NCI-H1436 treated with DMSO at 0.1 percent for 48 hours (cell line): ENCODE measurements around the gene PTBP3.
"Not testable (repeated sequence)": the region's sequence is repeated elsewhere in the genome, so short reads cannot be mapped to it uniquely, and the experiment has no call there.

ENCODE experiments used
- DNase-seq: peaks from one replicate; lab custom pipeline; 2025; lab: John Stamatoyannopoulos, UW

The PTBP3 gene

DNA sequence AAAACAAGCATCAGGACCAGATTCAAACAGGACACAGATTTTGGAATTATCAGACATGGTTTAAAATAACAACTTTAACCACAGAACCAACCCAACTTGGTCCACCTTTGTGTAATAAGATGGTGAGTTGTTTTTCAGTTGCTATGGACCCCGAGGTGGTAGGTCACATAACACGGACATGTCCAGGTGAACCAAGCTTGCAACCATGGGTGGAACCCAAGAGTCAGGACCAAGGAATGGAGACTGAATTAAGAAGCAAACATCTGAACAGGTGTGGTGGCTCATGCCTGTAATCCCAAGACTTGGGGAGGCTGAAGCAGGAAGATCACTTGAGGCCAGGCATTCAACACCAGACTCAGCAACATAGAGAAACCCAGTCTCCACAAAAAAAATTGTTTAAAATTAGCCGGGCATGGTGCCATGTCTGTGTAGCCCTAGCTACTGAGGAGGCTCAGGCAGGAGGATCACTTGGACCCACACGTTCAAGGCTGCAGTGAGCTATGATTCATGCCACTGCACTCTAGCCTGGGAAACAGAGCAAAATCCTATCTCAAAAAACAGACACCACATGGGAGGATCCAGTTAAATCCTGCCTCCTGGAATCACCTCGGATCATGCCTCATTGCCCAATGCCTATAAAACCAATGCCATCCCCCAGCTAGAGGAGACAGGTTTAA lies 10.6 kb downstream of the PTBP3 start:
- no peak for DNase-seq

DNA sequence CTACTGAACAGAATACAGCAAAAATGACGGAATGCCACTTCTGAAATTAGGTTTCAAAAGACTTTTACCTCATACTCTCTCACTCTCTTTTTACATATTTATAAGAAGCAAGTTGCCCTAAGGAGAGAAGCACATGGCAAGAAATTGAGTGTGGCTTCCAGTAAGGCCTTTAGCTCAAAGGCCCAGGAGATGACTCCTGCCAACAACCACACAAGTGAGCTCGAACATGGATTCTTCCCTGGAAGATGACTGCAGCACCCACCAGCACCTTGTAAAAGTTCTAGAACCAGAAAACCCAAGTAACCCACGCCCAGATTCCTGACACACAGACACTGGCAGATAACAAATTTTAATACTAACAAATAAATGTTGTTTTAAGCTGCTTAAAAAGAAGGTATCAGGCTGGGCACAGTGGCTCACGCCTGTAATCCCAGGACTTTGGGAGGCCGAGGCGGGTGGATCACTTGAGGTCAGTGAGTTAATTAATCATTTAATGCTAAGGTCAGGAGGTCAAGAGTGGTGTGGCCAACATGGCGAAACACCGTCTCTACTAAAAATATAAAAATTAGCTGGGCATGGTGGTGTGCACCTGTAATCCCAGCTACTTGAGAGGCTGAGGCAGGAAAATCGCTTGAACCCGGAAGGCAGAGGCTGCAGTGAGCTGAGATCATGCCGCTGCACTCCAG lies 17.0 kb downstream of the PTBP3 start:
- DNase-seq: no peak

DNA sequence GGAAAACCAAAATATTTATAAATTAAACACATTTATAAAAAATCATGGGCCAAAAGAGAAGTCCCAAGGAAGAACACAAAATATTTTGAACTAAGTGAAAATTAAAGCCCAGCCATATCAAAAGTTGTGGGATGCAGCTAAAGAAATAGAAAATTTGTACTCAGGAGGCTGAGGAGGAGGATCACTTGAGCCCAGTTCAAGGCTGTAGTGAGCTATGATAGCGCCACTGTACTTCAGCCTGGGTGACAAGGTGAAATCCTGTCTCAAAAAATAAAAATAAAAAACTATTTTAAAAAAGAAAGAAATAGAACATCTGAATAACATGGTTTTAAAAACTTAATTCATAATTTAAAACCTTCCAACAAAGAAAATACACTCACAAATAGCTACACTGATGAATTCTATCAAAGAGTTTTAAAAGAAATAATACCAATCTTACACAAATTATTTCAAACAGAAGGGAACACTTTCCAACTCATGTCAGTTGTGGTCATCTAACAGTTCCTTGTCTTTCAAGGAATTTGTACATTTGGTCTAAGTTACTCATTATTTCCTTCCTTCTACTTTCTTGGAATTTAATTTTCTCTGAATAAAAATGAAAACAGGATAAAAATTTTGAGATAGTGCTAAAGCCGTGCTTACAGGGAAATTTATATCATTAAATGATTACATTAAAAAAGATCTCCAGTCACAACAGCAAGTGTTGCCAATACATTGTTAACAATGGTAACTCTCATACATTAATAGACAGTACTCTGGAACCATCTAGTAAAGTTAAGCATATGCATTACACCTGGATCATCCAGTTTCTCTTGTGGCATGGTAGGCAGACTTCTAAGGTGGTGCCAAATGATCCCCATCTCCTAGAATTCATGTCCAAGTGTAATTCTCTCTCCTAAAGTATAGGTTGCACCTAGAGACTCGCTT lies 17.8 kb downstream of the PTBP3 start:
- no peak for DNase-seq

DNA sequence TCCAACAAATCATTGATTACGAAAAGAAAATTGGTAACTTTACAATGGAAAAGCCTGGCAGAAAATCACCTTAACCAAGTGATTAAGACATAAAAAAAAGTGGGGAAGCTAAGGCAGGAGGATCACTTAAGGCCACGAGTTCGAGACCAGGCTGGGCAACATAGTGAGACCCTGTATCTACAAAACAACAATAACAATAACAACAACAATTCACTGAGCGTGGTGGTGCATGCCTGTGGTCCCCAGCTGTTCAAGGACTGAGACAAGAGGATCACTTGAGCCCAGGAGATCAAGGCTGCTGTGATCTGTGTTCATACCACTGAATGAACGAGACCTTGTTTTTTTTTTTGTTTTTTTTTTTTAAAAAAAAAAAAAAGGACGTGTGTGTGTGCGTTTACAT lies 21.3 kb downstream of the PTBP3 start:
- no peak for DNase-seq

DNA sequence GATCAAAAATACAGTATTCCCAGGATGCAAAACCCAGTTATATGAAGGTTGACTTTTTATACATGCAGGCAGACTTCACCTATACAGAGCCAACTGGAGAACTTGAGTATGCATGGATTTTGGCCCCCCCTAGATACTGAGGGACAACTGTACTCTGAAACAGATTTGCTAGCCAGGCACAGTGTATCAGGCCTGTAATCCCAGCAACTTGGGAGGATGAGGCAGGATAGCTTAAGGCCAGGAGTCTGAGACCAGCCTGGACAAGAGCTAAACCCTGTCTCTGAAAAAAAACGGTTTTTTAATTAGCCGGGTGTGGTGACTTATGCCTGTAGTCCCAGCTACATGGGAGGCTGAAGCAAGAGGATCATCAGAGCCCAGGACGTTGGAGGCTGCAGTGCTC lies 21.9 kb downstream of the PTBP3 start:
- no peak for DNase-seq

DNA sequence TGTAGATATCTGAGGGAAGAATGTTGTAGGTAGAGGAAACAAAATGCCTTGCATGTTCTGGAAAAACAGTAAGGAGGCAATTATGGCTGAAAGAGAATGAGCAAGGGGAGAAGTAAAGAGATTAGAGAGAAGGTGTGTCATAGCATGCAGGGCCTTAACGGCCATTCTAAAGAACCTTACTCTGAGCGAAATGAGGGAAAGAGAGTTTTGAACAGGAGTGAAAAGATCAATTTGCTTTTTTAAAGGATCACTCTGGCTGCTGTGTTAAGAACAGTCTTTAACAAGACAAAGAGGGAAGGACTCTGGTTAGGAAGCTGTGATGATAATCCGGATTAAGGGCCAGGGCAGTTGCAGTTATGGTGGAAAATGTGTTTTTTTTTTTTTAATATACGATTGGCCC lies 22.6 kb downstream of the PTBP3 start:
- DNase-seq: no peak

DNA sequence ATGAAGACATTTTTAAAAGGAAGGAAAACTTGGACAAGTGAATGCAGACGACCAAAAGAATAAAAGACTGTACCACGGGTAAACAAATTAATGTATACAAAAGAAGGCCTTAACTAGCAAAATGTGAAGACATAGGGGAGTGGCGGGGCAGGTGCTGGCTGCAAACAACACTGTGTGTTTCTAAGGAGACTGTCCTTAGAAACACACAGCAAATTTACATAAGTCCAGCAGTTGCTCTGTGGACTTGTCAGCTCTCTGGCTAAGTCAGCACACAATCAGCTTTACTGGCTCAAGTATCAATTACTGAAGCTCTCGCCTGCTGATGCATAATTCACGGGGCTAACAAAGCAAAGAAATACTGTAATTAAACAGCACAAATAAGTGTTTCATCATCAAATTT lies 24.8 kb downstream of the PTBP3 start:
- DNase-seq: peak; percentile 69

DNA sequence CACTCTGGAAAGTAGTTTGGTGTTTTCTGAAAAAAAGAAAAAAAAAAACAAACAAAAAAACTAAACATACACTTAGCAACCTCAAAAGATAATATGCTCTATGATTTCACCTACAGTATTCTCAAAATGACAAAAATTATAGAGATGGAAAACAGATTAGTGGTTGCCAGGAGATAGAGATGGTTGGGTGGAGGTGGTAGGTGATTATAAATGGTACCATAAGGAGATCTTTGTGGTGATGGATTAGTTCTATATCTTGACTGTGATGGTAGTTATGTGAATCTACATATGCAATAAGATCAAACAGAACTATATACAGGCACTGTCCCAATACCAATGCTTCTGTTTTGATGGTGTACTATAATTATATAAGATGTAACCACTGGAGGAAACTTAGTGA lies 32.0 kb downstream of the PTBP3 start:
- no peak for DNase-seq

DNA sequence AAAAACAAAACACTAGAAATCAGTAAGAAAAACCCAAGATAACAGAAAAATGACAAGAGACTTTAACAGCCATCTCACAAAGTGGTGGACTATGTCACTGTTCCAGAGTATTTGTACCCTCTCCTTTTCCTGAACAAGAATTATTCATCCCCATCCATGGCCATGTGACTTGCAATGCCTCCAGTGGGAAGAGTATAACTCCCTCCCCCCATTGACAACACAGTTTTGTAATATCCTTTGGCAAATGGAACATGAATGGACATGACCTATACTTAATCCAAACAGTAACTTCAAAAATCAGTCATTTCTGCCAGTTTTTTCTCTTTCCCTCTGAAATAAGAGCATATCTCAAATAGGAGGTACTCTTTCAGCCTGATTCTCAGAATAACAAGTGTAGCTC lies 33.9 kb downstream of the PTBP3 start:
- DNase-seq: no peak

DNA sequence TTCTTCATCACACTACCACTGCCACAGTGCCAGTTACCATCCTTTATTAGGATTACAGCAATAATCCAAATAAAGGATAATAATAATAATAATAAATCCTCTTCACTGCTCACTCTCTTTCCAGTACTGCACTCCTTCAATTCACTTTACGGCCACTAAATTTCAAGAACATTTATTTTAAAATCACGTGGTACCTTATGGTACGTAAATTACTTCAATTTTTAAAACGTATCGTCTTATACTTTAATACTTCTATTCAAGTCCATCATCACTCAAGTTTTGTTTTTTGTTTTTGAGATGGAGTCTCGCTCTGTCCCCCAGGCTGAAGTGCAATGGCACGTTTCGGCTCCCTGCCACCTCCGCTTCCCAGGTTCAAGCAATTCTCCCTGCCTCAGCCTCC lies 36.5 kb downstream of the PTBP3 start:
- no peak for DNase-seq

DNA sequence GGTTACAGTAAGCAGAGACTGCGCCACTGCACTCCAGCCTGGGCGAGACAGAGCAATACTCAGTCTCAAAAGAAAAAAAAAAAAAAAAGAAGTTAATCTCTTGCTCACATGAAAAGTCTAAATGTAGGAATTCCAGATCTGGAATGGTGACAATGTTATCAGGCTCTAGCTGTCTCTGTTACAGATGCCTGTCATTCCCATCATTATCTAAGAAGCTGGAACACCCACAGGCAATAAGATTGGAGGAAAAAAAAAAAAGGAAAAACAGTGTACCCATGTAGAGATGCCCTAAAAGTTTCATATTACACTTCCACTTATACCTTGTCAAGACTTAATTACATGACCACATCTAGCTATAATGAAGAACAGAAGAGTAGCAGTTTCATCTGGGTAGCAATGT lies 38.2 kb downstream of the PTBP3 start:
- DNase-seq: no peak

DNA sequence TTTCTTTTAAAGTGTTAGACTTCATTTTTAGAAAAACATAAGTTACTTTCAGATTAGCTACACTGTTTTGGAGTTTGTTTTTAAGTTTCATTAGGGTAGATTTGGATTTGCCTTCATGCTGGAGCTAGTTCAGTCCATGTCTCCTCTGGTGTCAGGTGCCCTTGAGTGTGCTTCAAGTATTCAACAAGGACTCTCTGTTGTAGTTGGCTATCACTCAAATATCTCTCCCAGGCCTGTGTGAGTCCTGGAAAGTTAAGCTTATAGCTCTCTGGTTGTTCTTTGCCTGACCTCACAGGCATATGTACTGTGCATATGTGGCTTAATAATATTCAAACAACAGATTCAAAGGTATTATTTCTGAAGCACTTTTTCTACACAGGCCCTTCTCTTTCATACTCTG lies 45.4 kb downstream of the PTBP3 start:
- no peak for DNase-seq

DNA sequence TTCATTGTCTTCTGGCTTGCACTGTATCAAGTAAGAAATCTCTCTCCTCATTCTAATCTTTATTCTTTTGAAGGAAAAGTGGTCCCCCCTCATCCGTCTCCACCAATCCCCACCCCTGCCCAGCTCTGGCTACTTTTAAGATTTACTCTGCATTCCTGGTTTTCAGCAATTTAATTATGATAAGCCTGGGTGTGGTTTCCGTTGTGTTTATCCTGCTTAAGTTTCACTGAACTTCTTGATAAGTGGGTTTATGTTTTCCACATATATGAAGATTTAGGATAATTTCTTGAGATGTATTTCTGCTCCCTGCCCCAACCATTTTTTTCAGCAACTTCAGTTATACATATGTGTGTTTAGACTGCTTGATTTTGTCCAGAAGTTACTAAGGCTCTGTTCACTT lies 46.5 kb downstream of the PTBP3 start:
- DNase-seq: no peak

DNA sequence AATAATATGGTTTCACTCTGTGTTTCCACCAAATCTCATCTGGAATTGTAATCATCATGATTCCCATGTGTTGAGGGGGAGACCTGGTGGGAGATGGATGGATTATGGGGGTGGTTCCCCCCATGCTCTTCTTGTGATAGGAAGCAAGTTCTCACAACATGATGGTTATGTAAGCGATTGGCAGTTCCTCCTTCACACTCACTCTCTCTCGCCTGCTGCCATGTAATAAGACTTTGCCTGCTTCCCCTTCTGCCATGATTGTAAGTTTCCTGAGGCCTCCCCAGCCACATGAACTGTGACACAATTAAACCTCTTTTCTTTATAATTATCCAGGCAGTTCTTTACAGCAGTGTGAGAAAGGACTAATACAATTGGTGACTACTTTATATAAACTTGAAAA lies 48.4 kb downstream of the PTBP3 start:
- DNase-seq: no peak

DNA sequence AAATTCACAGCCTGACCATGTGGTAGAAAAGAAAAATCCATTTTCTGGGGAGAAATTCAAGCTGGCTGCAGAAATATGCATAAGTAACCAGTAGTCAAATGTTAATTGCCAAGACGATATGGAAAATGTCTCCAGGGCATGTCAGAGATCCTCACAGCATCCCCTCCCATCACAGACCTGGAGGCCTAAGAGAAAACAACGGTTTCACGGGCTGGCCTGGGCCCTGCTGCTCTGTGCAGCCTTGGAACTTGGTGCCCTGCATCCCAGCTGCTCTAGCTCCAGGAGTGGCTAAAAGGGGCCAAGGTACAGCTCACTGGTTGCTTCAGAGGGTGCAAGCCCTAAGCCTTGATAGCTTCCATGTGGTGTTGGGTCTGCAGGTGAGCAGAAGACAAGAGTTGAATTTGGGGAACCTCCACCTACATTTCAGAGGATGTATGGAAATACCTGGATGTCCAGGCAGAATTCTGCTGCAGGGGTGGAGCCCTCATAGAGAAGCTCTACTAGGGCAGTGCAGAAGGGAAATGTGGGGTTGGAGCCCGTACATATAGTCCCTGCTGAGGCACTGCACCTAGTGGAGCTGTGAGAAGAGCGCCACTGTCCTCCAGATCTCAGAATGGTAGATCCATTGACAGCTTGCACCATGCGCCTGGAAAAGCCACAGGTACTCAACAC lies 49.7 kb downstream of the PTBP3 start:
- DNase-seq: no peak

DNA sequence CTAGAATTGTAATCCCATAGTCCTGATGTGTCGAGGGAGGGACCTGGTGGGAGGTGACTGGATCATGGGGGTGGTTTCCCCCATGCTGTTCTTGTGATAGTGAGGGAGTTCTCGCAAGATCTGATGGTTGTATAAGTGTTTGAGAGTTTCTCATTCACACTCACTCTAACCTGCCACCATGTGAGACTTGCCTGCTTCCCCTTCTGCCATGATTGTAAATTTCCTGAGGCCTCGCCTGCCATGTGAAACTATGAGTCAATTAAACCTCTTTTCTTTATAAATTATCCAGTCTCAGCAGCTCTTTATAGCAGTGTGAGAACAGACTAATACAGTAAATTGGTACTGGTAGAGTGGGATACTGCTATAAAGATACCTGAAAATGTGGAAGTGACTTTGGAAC lies 50.6 kb downstream of the PTBP3 start:
- not testable (repeated sequence) for DNase-seq

DNA sequence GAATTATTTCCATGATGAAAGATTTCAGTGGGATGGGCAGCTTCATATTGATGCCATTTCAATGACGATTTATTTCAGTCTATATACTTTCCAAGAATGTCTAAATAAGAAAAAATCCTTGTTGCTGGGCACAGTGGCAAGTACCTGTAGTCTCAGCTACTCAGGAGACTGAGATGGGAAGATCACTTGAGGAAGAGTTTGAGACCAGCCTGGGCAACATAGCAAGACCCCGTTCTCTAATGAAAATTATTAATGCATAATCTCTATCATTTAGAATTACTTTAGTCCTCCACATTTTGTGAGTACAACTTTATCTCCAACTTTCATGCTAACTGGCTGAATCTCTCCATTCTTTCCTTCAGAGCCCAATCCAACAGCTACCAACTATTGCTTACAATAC lies 52.5 kb downstream of the PTBP3 start:
- DNase-seq: no peak

DNA sequence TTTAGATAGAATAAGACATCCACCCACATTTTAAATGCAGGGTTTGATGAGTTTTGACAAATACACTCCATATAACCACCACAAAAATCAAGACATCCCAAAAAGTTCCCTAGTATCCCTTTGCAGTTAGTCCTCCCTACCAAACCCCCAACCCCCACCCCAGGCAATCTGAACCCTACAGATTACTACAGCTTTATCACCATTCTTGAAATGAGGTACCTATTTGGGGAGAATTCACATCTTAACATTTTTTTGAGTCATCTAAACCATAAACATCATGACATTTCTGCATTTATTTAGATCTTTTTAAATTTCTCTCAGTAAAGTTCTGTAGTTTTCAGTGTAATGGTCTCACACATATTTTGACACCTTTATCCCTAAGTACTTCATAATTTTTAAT lies 53.9 kb downstream of the PTBP3 start:
- DNase-seq: no peak

DNA sequence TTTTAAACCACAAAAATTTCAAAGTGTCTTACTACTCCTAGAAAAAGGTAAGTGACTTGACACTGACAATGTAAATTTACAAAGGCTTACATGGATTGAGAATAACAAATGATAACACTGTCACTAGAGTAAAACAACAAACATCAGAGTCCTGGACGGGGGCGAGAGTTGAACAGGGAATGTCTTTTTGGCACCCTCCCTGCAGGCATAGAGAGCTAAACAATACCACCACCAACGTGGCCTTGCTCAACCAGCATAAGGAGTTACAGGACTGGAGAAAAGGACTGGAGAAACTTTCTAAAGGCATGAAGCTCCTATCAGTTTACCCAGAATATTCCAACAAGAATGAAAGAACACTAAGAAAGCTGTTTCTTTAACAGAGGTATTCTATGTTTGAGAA lies 55.3 kb downstream of the PTBP3 start:
- no peak for DNase-seq

DNA sequence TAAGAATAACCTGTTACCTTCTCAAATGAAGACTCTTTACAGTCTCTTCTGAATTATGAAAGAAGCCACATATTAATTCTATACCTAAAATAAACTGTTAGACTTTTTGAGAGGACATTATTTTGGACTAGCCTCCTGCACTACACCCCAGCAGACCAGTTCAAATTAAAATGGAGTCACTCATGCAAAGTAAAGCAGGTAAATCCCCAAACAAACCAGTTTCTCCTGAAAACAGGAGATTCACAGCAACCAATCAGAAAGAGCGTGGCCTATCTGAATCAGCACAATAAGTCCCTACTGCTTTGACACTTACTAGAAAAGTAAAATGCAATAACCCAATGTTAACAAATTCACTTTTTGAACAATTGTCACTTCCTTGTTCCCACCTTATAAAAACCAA lies 58.8 kb downstream of the PTBP3 start:
- DNase-seq: no peak

DNA sequence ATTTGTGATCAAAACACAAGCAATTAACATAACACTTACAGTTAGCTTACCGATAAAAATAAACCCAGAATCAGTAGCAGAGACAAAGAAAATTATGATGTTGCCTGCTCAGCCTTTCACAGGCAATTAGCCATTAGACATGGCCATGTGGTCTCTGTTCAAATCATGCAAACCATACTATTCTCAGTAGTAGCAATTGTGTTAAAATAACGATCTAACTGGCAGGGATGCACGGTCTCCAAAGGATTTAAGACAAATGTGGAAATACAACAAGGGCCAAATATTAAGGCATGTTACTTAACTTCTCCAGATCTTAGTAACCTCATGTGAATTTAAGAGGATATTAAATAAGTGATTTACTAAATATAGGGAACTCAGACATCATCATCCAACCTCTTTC lies 59.5 kb downstream of the PTBP3 start:
- no peak for DNase-seq

DNA sequence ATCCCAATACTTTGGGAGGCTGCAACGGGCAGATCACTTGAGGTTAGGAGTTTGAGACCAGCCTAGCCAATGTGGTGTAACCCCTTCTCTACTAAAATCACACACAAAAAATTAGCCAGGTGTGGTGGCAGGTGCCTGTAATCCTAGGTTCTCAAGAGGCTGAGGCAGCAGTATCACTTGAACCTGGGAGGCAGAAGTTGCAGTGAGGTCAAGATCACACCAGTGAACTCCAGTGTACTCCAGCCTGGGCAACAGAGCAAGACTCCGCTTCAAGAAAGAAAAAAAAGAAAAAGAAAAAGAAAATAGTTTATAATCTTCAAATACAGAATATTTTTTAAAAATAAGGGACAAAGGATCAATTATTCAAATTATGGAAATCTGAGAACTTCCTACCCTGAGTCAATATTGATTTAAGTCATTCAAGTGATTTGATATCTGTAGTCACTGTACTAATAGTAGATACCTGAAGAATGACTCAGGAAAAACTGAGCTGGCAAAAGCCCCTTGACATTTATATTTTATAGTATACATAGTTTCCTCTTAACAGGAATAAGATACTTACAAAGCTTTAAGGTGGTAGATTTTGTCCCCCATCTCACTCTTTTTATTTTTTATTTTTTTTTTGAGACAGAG lies 61.8 kb downstream of the PTBP3 start:
- DNase-seq: no peak
